NCI-H1930 (cell line): Measurements from ENCODE around the gene HOXB6.

Experiments used
- DNase-seq, 2 experiments: peaks; one replicate each; lab custom pipeline; 2025; lab: John Stamatoyannopoulos, UW

The HOXB6 gene

DNA sequence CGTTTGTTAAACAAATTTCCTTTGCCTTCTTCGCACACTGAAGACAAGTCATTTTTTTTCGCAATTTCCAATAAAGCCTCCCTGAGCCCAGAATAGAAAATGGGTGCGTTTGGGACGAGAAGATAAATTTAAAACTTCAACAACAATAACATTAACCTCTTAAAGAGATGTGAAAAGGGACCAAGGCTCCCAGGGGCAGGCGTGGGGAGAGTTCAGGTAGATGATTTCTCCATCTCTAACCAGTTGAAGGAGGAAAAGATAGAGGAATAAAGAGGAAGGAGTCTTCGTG, 25.4 kb downstream of the HOXB6 start:
- no peak for DNase-seq

DNA sequence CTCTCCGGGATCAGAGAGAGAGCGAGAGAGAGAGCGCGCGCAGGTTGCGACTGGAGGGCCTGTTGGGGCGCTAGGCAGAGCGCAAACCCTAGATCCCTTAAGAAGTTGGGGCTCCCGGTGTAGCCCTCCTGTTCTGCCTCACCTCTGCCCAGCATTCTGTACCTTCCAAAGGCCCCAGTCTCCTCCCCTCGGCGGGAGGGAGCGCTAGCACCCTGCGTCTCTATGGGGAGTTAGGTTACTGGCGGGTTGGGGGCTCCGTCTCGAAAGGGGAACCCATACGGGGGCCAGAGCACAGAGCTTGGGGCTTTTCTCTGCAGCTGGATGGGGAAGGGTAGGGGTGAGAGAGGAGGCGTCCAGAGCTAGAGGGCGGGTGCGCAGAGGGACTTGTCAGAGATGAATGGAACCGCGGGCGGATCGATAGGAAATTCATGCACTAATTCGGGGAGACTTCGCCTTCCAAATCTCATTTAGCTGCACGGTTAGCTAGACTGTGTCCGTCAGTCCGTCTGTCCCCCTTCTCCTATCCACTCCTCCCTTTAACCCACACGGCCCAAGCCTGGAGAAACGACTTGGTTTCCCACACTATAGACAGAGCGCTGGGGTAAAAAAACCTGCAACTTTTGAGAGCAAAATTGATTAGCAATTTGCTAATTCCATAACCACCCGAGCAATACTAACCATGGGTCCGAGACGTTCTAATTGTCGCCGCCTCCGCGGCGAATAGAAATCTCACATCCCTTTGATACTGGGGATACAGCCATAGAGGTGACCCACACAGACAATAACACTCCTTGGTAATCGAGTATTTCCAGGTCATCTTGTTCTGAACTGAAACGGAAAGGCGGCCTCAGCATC, 25.9 kb downstream of the HOXB6 start:
- DNase-seq: no peak

- DNase-seq: peak; percentile 37 to 41
Measured at GRCh38 chr17:48577946-48578615, 26.7 kb downstream of the HOXB6 start, which contains the start of gene HOXB4. HOXB4 (minus strand) TSS chr17:48578350; CDS start chr17:48578319, 31 bp downstream.

DNA sequence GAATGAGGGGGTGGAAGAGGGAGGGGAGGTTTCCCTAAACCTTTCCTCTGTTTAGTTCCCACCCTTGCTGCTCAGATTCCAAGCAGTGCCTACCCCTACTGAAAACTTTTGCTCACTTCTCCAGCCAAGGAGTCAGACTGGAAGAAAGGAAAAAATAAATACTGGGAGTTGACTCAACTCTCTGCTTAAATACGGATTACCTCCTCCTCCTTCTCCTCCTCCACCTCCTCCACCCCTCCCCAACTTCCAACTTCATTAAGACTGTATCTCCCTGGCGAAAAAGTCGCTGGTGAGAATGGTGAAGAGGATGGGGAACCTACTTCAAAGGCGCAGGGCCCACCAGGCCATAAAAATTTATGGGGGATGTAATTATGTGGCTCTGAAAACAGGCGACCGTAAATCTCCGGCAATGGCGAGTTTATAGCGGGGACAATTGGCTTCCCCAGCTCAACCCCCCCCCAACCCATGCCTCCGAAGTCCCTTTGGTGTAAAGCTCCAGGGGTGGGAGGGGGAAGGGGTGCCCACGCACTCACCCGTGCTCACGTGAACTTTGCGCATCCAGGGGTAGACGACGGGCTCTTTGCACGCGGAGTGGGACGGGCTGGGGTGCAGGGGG, 27.3 kb downstream of the HOXB6 start:
- no peak for DNase-seq

DNA sequence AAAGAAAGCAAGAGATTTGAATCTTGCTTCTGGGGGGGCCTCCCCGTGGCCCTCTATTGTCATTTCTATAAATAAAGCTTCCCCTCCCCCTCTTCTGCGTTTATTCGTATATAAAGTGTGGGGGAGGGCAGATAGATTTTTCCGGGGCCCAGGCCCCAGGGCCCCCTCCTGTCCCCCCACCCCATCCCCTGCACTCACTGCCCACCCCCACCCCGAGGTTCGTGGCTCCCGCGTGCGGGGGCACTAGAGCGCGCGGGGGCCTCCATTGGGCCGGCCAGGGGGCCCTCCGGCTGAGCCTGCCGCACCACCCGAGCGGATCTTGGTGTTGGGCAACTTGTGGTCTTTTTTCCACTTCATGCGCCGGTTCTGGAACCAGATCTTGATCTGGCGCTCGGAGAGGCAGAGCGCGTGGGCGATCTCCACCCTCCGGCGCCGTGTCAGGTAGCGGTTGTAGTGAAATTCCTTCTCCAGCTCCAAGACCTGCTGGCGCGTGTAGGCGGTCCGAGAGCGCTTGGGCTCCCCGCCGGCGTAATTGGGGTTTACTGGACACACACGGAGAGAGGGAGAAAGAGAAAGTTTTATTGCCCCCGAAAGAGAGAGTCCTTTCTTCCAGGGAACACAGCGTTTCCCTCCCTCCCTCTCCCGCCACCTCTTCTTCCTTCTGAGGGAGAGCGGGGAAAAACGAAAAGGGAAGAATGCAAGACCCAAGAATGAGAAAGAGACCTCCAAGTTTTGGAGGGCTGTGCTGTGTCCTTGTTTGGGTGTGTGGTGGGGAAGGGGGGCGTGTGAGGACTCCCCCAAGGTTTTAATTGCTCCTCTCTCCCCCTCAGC, 28.1 kb downstream of the HOXB6 start:
- no peak for DNase-seq

DNA sequence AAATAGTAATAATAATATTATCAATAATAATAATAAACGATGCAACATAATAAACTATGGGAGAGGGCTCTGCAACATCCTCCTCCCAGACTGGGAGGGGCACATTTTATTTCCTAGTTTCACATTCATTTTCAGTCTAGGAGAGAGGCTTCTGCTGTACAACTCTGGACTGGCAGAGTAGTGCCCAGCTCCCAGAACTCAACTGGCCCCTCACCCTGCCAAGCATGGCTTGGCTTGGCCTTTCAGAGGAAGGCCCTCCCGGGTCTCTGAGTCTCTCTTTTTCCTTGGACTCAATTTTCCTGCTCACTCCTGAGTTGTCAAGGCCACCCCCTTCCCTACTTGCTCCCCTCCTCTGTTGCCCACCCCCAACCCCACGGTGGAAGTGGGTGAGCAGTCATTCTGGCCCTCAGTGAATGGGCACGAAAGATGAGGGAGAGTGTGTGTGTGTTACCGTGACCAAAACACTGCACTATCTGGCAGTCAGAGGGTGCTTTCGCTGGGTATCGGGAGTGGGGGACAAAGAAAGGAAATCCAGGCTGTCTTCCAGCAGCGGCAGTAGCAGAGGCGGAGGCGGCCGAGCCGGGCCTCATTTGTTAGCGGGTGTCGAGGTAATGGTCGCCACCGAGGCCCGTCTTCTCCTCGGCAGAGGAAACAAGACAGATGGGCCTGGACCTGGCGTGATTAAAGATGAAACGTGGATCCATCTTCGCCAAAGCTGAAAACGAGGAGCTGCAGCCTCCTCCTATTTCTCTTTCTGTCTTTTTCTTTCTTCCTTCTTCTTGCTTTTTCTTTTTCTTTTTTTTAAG, 28.9 kb downstream of the HOXB6 start:
- no peak for DNase-seq

- no peak for DNase-seq
Measured at GRCh38 chr17:48575066-48575582, 29.7 kb downstream of the HOXB6 start.

DNA sequence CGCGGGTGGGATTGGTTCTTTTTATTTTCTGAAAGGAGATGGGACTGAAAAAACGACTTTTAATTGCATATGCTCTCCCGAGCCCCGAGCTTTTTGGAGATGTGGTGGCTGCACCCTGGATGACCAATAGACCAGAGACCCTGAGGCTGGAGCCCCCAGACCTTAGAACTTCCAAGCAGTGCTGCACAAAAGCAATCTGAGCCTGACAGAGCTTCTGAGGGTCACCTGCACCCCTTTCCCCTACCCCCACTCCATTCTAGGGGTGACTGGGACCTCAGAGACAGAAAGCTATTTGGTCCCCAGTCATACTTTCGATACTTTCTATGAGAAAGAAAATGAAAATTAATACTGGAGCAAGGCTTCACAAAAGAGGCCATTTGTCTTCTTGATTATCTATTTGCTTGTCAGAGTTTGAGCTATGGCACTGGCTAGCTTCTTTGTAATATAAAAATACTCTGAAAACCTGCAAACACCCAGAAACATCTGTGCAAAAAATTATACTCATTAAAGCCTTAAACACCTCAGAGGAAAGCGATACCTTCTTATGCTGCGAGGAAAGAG, 30.2 kb downstream of the HOXB6 start:
- DNase-seq: no peak

DNA sequence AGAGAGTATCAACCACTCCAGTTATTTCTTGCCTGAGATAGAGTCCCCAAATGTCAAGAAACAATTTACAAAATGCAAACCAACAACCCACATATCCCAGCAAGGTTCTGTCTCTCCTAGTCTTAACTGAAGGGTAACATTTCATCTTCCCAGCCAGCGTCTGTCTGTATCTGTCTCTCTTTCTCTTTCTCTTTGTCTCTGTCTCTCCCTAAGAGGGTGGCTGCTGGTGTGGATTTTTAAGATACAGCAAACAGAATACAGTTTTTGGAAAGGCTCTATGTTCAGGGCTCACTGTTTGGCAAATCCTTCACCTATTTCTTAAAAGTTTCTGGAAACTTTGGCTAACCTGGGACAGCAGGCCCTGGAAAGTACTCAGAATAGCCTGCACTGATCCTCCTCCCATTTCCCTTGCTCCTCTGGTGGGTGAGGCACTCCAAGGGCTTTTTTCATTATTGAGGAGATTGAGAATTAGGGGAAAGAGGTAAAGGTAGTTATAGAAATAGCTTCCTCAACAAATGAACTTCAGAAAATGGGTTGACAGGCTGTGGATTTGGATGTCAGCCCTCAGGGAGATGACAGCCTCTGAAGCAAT, 32.9 kb downstream of the HOXB6 start:
- no peak for DNase-seq

- no peak for DNase-seq
Measured at GRCh38 chr17:48571024-48571818, 33.6 kb downstream of the HOXB6 start.

GRCh38 chr17:48570325-48571023, 34.3 kb downstream of the HOXB6 start:
- DNase-seq: no peak

GRCh38 chr17:48569674-48570324, 35.0 kb downstream of the HOXB6 start:
- no peak for DNase-seq

GRCh38 chr17:48569240-48569582, 35.6 kb downstream of the HOXB6 start:
- no peak for DNase-seq

GRCh38 chr17:48568499-48569239, 36.1 kb downstream of the HOXB6 start:
- DNase-seq: no peak

DNA sequence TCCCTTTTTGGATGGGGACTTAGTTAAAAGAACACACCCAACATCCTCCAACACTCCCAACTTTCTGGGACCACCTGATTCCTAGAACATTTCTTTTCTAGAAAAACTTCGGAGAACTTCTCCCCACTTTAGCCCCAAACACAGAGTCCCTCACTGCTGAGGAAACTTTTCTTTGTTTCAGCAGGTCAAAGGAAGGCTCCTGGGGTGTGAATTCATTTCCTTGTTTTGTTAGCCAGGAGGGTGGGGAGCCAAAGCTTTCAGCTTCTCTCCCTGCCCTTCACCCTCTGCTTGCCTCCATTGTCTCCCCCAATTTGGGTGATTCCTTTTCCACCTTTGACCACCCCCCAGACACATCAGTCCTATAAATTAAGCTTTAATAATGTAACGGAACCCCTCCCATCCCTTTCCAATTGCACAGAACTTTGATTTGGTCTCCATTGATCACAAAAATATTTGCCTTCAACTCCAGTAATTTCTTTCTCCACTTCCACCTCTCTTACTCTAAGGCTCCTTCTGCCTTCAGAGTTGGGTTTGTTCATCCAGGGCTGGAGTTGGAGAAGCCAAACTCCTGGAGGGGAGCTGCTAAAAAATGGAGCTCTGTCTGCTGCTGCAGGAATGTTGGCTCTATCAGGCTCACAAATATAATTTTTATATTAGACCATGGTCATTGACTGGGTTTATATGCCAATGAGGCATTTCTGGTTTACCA, 37.0 kb downstream of the HOXB6 start:
- DNase-seq: no peak

- no peak for DNase-seq
Measured at GRCh38 chr17:48567209-48567608, 37.6 kb downstream of the HOXB6 start.

GRCh38 chr17:48566717-48567116, 38.1 kb downstream of the HOXB6 start:
- no peak for DNase-seq
